ENCODE data around the gene LCP2. TPM values are rescaled to one million over a fixed set of nuclear protein-coding genes. Genes with fewer than 3 reads are reported as not detected.

Gene LCP2
- total RNA-seq, 1 donor from 2014 or later = 25.5 TPM

DNA sequence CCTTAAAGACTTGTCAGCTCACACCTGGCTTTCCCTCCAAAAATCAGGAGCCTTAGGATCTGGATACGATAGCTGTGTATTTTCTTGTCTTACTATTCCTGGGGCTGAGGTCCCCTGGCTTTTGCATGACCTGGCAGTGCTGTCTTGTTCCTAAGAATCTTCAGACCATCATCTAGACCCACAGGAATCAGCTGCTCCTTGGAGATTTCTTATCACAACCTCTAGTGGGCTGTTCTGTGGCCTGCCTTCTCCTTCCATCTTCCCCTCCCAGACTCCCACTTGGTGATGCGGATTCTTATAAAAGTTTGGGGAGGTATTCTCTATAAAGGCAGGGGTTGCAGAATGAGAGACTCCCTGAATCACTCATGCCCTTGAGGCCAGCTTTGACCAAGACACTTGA is 21.4 kb downstream of the LCP2 start:
- no peak for DNase-seq (ENCODE audit: extremely low spot score in 2 of 2)
- Histone ChIP-seq H3K27ac (no peak overlapping the region), H3K4me1 (peaks cover 14% of the 10 kb centered on the region), H3K27me3 (no peaks in the 10 kb centered on the region), H3K4me3 (no peak overlapping the region), H3K36me3 (no peaks in the 10 kb centered on the region), H3K9me3 (no peaks in the 10 kb centered on the region)
- TF ChIP-seq, protein P1, sequence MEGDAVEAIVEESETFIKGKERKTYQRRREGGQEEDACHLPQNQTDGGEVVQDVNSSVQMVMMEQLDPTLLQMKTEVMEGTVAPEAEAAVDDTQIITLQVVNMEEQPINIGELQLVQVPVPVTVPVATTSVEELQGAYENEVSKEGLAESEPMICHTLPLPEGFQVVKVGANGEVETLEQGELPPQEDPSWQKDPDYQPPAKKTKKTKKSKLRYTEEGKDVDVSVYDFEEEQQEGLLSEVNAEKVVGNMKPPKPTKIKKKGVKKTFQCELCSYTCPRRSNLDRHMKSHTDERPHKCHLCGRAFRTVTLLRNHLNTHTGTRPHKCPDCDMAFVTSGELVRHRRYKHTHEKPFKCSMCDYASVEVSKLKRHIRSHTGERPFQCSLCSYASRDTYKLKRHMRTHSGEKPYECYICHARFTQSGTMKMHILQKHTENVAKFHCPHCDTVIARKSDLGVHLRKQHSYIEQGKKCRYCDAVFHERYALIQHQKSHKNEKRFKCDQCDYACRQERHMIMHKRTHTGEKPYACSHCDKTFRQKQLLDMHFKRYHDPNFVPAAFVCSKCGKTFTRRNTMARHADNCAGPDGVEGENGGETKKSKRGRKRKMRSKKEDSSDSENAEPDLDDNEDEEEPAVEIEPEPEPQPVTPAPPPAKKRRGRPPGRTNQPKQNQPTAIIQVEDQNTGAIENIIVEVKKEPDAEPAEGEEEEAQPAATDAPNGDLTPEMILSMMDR (IDR thresholded peaks at IDR 0.05) = no peak
- no peak for TF ChIP-seq POLR2AphosphoS5 (IDR thresholded peaks at IDR 0.05; ENCODE audit: insufficient read depth in 1 of 2, low read depth in 1 of 2)
- no peak for TF ChIP-seq POLR2A (IDR thresholded peaks at IDR 0.05)
- intact Hi-C loops (cut with DNase I) = no loop called here

DNA sequence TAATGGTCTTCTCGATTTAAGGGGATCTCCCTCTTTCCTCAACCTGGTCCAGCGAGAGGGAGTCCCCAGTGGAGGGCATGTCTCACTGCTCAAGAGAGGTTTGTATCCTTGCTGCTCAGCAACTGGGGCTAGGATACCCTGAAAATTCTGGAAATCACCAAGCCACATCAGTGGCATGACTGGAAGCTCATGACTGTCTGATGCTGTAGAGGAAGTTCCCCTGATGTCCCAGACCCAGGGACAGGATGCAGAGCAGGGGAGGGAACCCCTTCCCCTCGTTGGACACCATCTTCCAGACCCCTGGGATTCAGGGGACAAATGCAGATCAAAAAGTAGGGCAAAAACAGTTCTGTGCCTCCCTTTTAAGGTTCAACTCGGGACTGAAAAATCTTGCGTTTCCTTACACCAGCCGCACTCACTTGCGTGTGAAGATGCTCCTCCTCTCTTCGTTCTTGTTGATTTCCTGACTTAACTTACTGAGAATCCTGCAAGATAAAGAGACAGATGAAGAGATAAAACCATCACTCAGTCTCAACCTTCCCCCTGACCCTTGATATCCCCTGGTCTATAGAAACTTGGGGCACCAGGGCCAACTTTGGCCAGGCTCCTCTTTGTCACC is 22.1 kb downstream of the LCP2 start:
- Histone ChIP-seq H3K36me3 (no peaks in the 10 kb centered on the region), H3K27me3 (no peaks in the 10 kb centered on the region), H3K4me1 (peaks cover 14% of the 10 kb centered on the region), H3K9me3 (no peaks in the 10 kb centered on the region), H3K27ac (no peak overlapping the region), H3K4me3 (no peak overlapping the region)
- no peak for DNase-seq (ENCODE audit: extremely low spot score in 2 of 2)
- no peak for TF ChIP-seq POLR2AphosphoS5 (IDR thresholded peaks at IDR 0.05; ENCODE audit: insufficient read depth in 1 of 2, low read depth in 1 of 2)
- TF ChIP-seq, protein P1 (IDR thresholded peaks at IDR 0.05) = no peak
- TF ChIP-seq POLR2A (IDR thresholded peaks at IDR 0.05) = no peak
- intact Hi-C loops (cut with DNase I) = no loop called here

DNA sequence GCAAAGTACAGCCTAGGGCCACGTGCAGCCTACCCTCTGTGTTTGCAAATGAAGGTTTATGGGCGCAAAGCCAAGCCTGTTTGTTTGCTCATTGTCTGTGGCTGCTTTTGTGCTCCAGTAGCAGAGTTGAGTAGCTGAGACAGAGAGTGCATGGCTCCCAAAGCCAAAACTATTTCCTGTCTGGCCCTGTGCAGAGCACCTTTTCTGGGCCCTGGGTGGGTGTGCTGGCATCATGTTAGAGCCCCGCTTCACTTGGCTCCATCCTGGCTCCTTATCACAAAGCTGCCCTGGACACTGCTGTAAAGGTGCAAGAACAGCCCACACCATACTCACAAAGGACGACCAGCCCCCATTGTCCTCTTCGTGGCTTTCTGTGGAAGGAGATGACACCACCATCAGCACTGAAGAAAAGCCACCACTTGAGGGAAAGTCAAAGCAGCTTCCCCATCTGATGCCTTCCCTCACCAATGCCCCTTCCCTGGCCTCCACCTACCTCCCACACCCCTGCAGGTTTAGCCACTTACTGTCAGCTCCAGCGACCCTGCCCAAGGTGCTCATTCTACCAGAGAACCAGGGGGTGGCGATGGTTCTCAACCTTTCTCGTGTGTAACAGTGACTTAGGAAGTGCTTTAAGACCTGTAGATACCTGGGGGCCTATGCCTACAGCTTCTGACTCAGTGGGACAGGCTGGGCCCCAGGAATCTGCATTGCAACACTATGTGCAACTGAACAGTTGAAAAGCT is 23.4 kb downstream of the LCP2 start:
- no peaks in the 10 kb centered on the region for H3K27me3 ChIP-seq
- intact Hi-C loops (cut with DNase I) = no loop called here
- no peak overlapping the region for H3K27ac ChIP-seq
- no peaks in the 10 kb centered on the region for H3K36me3 ChIP-seq
- H3K9me3 ChIP-seq = no peaks in the 10 kb centered on the region
- TF ChIP-seq, protein P1 (IDR thresholded peaks at IDR 0.05) = no peak
- TF ChIP-seq POLR2A (IDR thresholded peaks at IDR 0.05) = no peak
- TF ChIP-seq POLR2AphosphoS5 (IDR thresholded peaks at IDR 0.05; ENCODE audit: insufficient read depth in 1 of 2, low read depth in 1 of 2) = no peak
- H3K4me3 ChIP-seq = no peak overlapping the region
- DNase-seq (ENCODE audit: extremely low spot score in 2 of 2) = peak in 1 of 2 donors; percentile 85
- peaks cover 3% of the 10 kb centered on the region for H3K4me1 ChIP-seq

- intact Hi-C loops (cut with DNase I) = no loop called here
- no peak overlapping the region for H3K27ac ChIP-seq
- TF ChIP-seq POLR2AphosphoS5 (IDR thresholded peaks at IDR 0.05; ENCODE audit: insufficient read depth in 1 of 2, low read depth in 1 of 2) = no peak
- TF ChIP-seq, protein P1 (IDR thresholded peaks at IDR 0.05) = no peak
- no peak for TF ChIP-seq POLR2A (IDR thresholded peaks at IDR 0.05)
- H3K36me3 ChIP-seq = no peaks in the 10 kb centered on the region
- H3K9me3 ChIP-seq = no peaks in the 10 kb centered on the region
- DNase-seq (ENCODE audit: extremely low spot score in 2 of 2) = no peak
- no peaks in the 10 kb centered on the region for H3K27me3 ChIP-seq
- H3K4me1 ChIP-seq = peaks cover 25% of the 10 kb centered on the region
- H3K4me3 ChIP-seq = no peak overlapping the region
Measured at GRCh38 chr5:170270293-170271069, 27.1 kb downstream of the LCP2 start.
